Neural progenitor cell (in vitro differentiated cells): ENCODE measurements around the gene ESRRA.

Experiments
- EZH2 ChIP-seq: fragments of 200-600 bp; sonication (generic); IDR thresholded peaks from 2 replicates; pipeline ENCODE4 v1.6.1; 2017; ENCODE audit warnings: antibody characterized with exemption, mild to moderate bottlenecking, moderate library complexity
- TF ChIP-seq, protein P1 (sequence below): fragments of 200-600 bp; sonication (generic); IDR thresholded peaks from 2 replicates; pipeline ENCODE4 v1.5.1; 2017; ENCODE audit warnings: antibody characterized with exemption, mild to moderate bottlenecking

DNA sequence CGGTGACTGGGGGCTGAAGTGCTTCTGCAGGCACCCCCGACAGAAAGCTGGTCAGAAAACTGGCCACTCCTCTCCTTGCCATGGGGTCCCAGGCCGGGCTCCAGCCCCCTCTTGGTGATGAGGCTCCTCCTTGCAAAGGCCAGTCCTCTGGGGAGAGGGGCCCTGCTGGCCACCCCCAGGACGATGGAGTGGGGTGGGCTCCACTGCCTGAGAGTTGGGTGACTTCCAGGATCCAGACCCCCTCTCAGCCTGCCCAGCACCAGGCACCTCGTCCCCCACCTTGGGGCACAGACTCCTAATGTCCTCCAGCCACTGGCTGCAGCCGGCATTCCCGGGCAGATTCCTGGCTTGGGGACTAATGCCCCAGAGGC, 53.2 kb downstream of the ESRRA start:
- TF ChIP-seq, protein P1, sequence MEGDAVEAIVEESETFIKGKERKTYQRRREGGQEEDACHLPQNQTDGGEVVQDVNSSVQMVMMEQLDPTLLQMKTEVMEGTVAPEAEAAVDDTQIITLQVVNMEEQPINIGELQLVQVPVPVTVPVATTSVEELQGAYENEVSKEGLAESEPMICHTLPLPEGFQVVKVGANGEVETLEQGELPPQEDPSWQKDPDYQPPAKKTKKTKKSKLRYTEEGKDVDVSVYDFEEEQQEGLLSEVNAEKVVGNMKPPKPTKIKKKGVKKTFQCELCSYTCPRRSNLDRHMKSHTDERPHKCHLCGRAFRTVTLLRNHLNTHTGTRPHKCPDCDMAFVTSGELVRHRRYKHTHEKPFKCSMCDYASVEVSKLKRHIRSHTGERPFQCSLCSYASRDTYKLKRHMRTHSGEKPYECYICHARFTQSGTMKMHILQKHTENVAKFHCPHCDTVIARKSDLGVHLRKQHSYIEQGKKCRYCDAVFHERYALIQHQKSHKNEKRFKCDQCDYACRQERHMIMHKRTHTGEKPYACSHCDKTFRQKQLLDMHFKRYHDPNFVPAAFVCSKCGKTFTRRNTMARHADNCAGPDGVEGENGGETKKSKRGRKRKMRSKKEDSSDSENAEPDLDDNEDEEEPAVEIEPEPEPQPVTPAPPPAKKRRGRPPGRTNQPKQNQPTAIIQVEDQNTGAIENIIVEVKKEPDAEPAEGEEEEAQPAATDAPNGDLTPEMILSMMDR: no peak
- no peak for TF ChIP-seq EZH2
